GM23248 (cell line): ENCODE results near the gene UBXN10.

Source experiments
- EZH2 ChIP-seq: fragments of 200-600 bp; sonication (generic); IDR thresholded peaks from 2 replicates; pipeline ENCODE4 v1.6.1; 2018; ENCODE audit warnings: antibody characterized with exemption, mild to moderate bottlenecking; ENCODE audit not compliant: insufficient read depth, poor library complexity, severe bottlenecking
- EZH2phosphoT487 ChIP-seq: fragments of 200-600 bp; sonication (generic); IDR thresholded peaks from 2 replicates; pipeline ENCODE4 v1.6.1; 2018; ENCODE audit warnings: antibody characterized with exemption, moderate library complexity, mild to moderate bottlenecking, low read depth; ENCODE audit not compliant: insufficient read depth

- TF ChIP-seq EZH2phosphoT487 = no peak
- TF ChIP-seq EZH2 = no peak
Observed at GRCh38 chr1:20233866-20234265, 48.0 kb downstream of the UBXN10 start.
